IPS-11a (cell line): Measurements from ENCODE around the gene HMGB4.

Source experiments
- H3K4me3 ChIP-seq: one replicate; pipeline ENCODE4 v1.5.1; 2013; ENCODE audit warnings: low read depth, low read length, control low read depth

The HMGB4 gene

GRCh38 chr1:33895976-33896375 is 32.1 kb downstream of the HMGB4 start:
- no peak overlapping the region for H3K4me3 ChIP-seq

GRCh38 chr1:33897092-33897725 is 33.3 kb downstream of the HMGB4 start:
- H3K4me3 ChIP-seq: no peak overlapping the region

GRCh38 chr1:33898406-33898805 is 34.5 kb downstream of the HMGB4 start:
- no peak overlapping the region for H3K4me3 ChIP-seq

GRCh38 chr1:33898881-33899280 is 35.0 kb downstream of the HMGB4 start:
- no peak overlapping the region for H3K4me3 ChIP-seq

- no peak overlapping the region for H3K4me3 ChIP-seq
Measured at GRCh38 chr1:33899746-33900145, 35.9 kb downstream of the HMGB4 start.

- no peak overlapping the region for H3K4me3 ChIP-seq
Measured at GRCh38 chr1:33902486-33903209, 38.8 kb downstream of the HMGB4 start.

GRCh38 chr1:33903210-33903589 is 39.3 kb downstream of the HMGB4 start:
- H3K4me3 ChIP-seq: no peak overlapping the region

- no peak overlapping the region for H3K4me3 ChIP-seq
Measured at GRCh38 chr1:33905241-33905640, 41.4 kb downstream of the HMGB4 start.

- H3K4me3 ChIP-seq: no peak overlapping the region
Measured at GRCh38 chr1:33906156-33906555, 42.3 kb downstream of the HMGB4 start.

GRCh38 chr1:33908324-33908956 is 44.6 kb downstream of the HMGB4 start:
- no peak overlapping the region for H3K4me3 ChIP-seq
